ENCODE data around the gene ZNRD2.
A peak's percentile ranks its signal among the peaks of the same experiment; 100 is the strongest.

The ZNRD2 gene

DNA sequence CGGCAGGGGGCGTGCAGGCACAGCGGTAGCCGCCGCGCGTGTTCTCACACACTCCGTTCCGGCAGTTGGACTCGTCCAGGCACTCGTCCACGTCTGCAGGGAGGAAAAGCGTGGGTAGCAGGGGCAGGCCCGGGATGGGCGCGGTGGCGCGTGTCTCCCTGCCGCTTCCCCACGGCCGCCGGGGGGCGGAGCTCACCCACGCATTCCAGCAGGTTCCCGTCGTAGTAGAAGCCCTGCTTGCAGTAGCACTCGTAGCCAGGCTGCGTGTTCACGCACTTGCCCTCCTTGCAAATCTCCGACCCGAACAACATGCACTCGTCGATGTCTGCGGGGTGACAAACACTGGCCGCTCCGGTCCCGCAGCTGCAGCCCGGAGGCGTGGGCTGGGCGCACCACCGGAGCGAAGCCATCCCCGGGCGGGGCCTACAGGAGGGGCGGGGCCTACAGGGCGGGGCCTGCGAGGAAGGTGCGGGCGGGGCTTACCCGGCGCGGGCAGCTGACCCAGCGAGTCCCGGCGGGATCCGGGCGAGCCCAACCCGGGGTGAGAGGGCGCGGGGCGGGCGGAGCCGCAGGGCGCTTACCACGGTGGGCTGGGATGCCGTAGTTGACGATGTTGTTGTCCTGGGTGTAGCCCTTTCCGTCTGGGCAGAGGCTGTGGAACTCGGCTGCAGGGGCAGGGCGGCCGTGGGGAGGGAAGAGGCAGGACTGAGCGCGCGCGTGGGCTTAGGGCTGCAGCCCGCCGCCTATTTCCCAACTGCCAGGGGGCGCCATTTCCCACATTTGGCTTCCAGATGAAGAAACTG lies 29.8 kb upstream of the ZNRD2 start (continued):
- TF ChIP-seq, protein P1, sequence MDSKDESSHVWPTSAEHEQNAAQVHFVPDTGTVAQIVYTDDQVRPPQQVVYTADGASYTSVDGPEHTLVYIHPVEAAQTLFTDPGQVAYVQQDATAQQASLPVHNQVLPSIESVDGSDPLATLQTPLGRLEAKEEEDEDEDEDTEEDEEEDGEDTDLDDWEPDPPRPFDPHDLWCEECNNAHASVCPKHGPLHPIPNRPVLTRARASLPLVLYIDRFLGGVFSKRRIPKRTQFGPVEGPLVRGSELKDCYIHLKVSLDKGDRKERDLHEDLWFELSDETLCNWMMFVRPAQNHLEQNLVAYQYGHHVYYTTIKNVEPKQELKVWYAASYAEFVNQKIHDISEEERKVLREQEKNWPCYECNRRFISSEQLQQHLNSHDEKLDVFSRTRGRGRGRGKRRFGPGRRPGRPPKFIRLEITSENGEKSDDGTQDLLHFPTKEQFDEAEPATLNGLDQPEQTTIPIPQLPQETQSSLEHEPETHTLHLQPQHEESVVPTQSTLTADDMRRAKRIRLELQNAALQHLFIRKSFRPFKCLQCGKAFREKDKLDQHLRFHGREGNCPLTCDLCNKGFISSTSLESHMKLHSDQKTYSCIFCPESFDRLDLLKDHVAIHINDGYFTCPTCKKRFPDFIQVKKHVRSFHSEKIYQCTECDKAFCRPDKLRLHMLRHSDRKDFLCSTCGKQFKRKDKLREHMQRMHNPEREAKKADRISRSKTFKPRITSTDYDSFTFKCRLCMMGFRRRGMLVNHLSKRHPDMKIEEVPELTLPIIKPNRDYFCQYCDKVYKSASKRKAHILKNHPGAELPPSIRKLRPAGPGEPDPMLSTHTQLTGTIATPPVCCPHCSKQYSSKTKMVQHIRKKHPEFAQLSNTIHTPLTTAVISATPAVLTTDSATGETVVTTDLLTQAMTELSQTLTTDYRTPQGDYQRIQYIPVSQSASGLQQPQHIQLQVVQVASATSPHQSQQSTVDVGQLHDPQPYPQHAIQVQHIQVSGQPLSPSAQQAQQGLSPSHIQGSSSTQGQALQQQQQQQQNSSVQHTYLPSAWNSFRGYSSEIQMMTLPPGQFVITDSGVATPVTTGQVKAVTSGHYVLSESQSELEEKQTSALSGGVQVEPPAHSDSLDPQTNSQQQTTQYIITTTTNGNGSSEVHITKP (tag by site-specific recombination; IDR thresholded peaks at IDR 0.05): 0 out of 2 replicates have a peak, but pooled peaks have one; percentile 81
- TF ChIP-seq ZBTB8A (tag by site-specific recombination; IDR thresholded peaks at IDR 0.05) (peak; percentile 100), BCL11A (tag by site-specific recombination; IDR thresholded peaks at IDR 0.05; ENCODE audit: low read depth) (peak; percentile 61; the same call in 1 of the 2 replicates), ZNF560 (tag by site-specific recombination; IDR thresholded peaks at IDR 0.05; ENCODE audit: borderline replicate concordance) (no peak), ZNF747 (tag by site-specific recombination; IDR thresholded peaks at IDR 0.05) (no peak), ZNF274 (IDR thresholded peaks at IDR 0.05; ENCODE audit: low read length) (no peak), ZNF274 (tag by site-specific recombination; IDR thresholded peaks at IDR 0.05; ENCODE audit: borderline replicate concordance) (no peak), ZNF366 (tag by site-specific recombination; conservative IDR thresholded peaks at IDR 0.05) (no peak), ZNF571 (tag by site-specific recombination; IDR thresholded peaks at IDR 0.05) (no peak), ZNF549 (tag by site-specific recombination; IDR thresholded peaks at IDR 0.05) (no peak), ZNF660 (tag by site-specific recombination; IDR thresholded peaks at IDR 0.05) (peak; percentile 76), ZNF514 (tag by site-specific recombination; IDR thresholded peaks at IDR 0.05) (no peak), KLF9 (tag by site-specific recombination; IDR thresholded peaks at IDR 0.05; ENCODE audit: low read depth) (peak; percentile 84), ZNF530 (tag by site-specific recombination; IDR thresholded peaks at IDR 0.05; ENCODE audit: low read depth) (no peak), ZNF664 (tag by site-specific recombination; IDR thresholded peaks at IDR 0.05) (no peak), ZNF157 (tag by site-specific recombination; IDR thresholded peaks at IDR 0.05) (no peak), ZFP41 (tag by site-specific recombination; IDR thresholded peaks at IDR 0.05; ENCODE audit: borderline replicate concordance) (no peak), GLI2 (tag by site-specific recombination; IDR thresholded peaks at IDR 0.05; ENCODE audit: borderline replicate concordance, low read depth) (no peak), ZNF121 (tag by site-specific recombination; IDR thresholded peaks at IDR 0.05) (no peak), ZNF510 (tag by site-specific recombination; IDR thresholded peaks at IDR 0.05; ENCODE audit: insufficient replicate concordance) (no peak), SCRT1 (tag by site-specific recombination; IDR thresholded peaks at IDR 0.05; ENCODE audit: borderline replicate concordance) (0 out of 2 replicates have a peak, but pooled peaks have one; percentile 17), ZNF548 (tag by site-specific recombination; IDR thresholded peaks at IDR 0.05) (no peak), TRIM28 (IDR thresholded peaks at IDR 0.05; ENCODE audit: borderline replicate concordance, low read length) (no peak), KLF17 (tag by site-specific recombination; IDR thresholded peaks at IDR 0.05) (peak; percentile 88), ZNF501 (tag by site-specific recombination; IDR thresholded peaks at IDR 0.05) (peak; percentile 61; the same call in 1 of the 2 replicates)
- TF ChIP-seq, protein P2, sequence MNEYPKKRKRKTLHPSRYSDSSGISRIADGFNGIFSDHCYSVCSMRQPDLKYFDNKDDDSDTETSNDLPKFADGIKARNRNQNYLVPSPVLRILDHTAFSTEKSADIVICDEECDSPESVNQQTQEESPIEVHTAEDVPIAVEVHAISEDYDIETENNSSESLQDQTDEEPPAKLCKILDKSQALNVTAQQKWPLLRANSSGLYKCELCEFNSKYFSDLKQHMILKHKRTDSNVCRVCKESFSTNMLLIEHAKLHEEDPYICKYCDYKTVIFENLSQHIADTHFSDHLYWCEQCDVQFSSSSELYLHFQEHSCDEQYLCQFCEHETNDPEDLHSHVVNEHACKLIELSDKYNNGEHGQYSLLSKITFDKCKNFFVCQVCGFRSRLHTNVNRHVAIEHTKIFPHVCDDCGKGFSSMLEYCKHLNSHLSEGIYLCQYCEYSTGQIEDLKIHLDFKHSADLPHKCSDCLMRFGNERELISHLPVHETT (tag by site-specific recombination; IDR thresholded peaks at IDR 0.05): peak; percentile 55; the same call in 1 of the 2 replicates
- TF ChIP-seq, protein P3, sequence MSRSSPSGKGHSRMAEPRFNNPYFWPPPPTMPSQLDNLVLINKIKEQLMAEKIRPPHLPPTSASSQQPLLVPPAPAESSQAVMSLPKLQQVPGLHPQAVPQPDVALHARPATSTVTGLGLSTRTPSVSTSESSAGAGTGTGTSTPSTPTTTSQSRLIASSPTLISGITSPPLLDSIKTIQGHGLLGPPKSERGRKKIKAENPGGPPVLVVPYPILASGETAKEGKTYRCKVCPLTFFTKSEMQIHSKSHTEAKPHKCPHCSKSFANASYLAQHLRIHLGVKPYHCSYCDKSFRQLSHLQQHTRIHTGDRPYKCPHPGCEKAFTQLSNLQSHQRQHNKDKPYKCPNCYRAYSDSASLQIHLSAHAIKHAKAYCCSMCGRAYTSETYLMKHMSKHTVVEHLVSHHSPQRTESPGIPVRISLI (tag by site-specific recombination; IDR thresholded peaks at IDR 0.05): no peak
- TF ChIP-seq, protein P4, sequence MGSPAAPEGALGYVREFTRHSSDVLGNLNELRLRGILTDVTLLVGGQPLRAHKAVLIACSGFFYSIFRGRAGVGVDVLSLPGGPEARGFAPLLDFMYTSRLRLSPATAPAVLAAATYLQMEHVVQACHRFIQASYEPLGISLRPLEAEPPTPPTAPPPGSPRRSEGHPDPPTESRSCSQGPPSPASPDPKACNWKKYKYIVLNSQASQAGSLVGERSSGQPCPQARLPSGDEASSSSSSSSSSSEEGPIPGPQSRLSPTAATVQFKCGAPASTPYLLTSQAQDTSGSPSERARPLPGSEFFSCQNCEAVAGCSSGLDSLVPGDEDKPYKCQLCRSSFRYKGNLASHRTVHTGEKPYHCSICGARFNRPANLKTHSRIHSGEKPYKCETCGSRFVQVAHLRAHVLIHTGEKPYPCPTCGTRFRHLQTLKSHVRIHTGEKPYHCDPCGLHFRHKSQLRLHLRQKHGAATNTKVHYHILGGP (tag by site-specific recombination; IDR thresholded peaks at IDR 0.05): no peak
- TF ChIP-seq, protein P5, sequence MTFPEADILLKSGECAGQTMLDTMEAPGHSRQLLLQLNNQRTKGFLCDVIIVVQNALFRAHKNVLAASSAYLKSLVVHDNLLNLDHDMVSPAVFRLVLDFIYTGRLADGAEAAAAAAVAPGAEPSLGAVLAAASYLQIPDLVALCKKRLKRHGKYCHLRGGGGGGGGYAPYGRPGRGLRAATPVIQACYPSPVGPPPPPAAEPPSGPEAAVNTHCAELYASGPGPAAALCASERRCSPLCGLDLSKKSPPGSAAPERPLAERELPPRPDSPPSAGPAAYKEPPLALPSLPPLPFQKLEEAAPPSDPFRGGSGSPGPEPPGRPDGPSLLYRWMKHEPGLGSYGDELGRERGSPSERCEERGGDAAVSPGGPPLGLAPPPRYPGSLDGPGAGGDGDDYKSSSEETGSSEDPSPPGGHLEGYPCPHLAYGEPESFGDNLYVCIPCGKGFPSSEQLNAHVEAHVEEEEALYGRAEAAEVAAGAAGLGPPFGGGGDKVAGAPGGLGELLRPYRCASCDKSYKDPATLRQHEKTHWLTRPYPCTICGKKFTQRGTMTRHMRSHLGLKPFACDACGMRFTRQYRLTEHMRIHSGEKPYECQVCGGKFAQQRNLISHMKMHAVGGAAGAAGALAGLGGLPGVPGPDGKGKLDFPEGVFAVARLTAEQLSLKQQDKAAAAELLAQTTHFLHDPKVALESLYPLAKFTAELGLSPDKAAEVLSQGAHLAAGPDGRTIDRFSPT (tag by site-specific recombination; IDR thresholded peaks at IDR 0.05): peak; percentile 88
